ENCODE results near the gene HCFC1. TPM values are rescaled to one million over a fixed set of nuclear protein-coding genes. Genes with fewer than 3 reads are reported as not detected.
A peak's percentile ranks its signal among the peaks of the same experiment; 100 is the strongest.

The HCFC1 gene
- total and polyA plus RNA-seq, 11 donors: 11.8 to 72.6 (median 33.8) TPM

GRCh38 chrX:153965406-153965805 is 6.2 kb downstream of the HCFC1 start:
- Histone ChIP-seq H3K9me3 (no peaks in the 10 kb centered on the region), H3K4me3 (no peak overlapping the region), H3K4me1 (peaks cover 0 to 60% (median 35%) of the 10 kb centered on the region in 12 donors), H3K36me3 (peaks cover 0 to 44% (median 33%) of the 10 kb centered on the region in 9 donors), H3K27me3 (peaks cover 0 to 6% (median 0%) of the 10 kb centered on the region in 9 donors), H3K27ac (no peak overlapping the region)
- no peak for ATAC-seq
- no peak for DNase-seq
- WGBS, 4 donors: 78 to 93% (median 83%) methylated on average over 3 to 5 of the region's 5 CpGs
- no peak for TF ChIP-seq POLR2A (IDR thresholded peaks at IDR 0.05)
- TF ChIP-seq, protein P1, sequence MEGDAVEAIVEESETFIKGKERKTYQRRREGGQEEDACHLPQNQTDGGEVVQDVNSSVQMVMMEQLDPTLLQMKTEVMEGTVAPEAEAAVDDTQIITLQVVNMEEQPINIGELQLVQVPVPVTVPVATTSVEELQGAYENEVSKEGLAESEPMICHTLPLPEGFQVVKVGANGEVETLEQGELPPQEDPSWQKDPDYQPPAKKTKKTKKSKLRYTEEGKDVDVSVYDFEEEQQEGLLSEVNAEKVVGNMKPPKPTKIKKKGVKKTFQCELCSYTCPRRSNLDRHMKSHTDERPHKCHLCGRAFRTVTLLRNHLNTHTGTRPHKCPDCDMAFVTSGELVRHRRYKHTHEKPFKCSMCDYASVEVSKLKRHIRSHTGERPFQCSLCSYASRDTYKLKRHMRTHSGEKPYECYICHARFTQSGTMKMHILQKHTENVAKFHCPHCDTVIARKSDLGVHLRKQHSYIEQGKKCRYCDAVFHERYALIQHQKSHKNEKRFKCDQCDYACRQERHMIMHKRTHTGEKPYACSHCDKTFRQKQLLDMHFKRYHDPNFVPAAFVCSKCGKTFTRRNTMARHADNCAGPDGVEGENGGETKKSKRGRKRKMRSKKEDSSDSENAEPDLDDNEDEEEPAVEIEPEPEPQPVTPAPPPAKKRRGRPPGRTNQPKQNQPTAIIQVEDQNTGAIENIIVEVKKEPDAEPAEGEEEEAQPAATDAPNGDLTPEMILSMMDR (IDR thresholded peaks at IDR 0.05): no peak
- intact Hi-C loops (cut with DNase I): no loop called here

GRCh38 chrX:153964105-153964504 is 7.5 kb downstream of the HCFC1 start:
- DNase-seq (no peak), ATAC-seq (no peak)
- no peak overlapping the region for H3K27ac ChIP-seq
- intact Hi-C loops (cut with DNase I): no loop called here
- H3K36me3 ChIP-seq: peaks cover 0 to 56% (median 46%) of the 10 kb centered on the region in 9 donors
- WGBS, 4 donors: 85 to 90% (median 89%) methylated on average over 12 to 14 of the region's 14 CpGs
- no peak for TF ChIP-seq POLR2A (IDR thresholded peaks at IDR 0.05)
- TF ChIP-seq, protein P1 (IDR thresholded peaks at IDR 0.05): no peak
- H3K9me3 ChIP-seq: no peaks in the 10 kb centered on the region
- no peak overlapping the region for H3K4me3 ChIP-seq
- H3K27me3 ChIP-seq: peaks cover 0 to 6% (median 0%) of the 10 kb centered on the region in 9 donors
- peaks cover 0 to 49% (median 30%) of the 10 kb centered on the region in 12 donors for H3K4me1 ChIP-seq

DNA sequence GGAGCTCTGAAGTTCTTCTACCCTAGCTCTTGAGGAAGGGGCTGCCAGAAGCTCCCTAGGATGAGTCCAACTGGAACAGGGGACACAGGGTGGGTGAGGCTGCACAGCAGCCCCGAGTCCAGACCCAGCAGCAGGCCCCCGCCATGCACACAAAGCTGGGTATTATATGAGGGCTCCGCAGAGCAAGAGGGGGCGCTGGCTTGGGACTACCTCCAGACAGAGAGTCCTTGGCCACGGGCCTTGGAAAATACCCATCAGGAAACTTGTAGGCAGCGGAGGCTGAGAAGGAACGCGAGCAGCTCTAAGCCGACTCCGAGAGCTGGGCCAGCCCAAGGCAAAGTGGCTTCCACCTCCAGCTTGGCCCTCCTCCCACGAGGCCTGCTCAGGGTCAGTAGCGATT is 8.1 kb downstream of the HCFC1 start:
- ATAC-seq: no peak
- Histone ChIP-seq H3K27ac (peak overlapping the region in 1 of 12 donors; percentile 17), H3K4me3 (no peak overlapping the region), H3K4me1 (peaks cover 0 to 43% (median 25%) of the 10 kb centered on the region in 12 donors), H3K27me3 (peaks cover 0 to 6% (median 0%) of the 10 kb centered on the region in 9 donors), H3K36me3 (peaks cover 0 to 61% (median 52%) of the 10 kb centered on the region in 9 donors), H3K9me3 (no peaks in the 10 kb centered on the region)
- no peak for DNase-seq
- TF ChIP-seq, protein P1 (IDR thresholded peaks at IDR 0.05): no peak
- no peak for TF ChIP-seq POLR2A (IDR thresholded peaks at IDR 0.05)
- intact Hi-C loops (cut with DNase I): no loop called here
- WGBS, 4 donors: 90 to 97% (median 92%) methylated on average over 11 to 12 of the region's 12 CpGs; no CpG with 5 or more reads in 1 of the 4 donors

GRCh38 chrX:153961292-153961691 is 10.3 kb downstream of the HCFC1 start:
- TF ChIP-seq POLR2A (IDR thresholded peaks at IDR 0.05): no peak
- TF ChIP-seq, protein P1 (IDR thresholded peaks at IDR 0.05): no peak
- Histone ChIP-seq H3K36me3 (peaks cover 0 to 84% (median 71%) of the 10 kb centered on the region in 9 donors), H3K4me1 (peaks cover 0 to 21% (median 8%) of the 10 kb centered on the region in 12 donors), H3K27ac (no peak overlapping the region), H3K9me3 (no peaks in the 10 kb centered on the region), H3K4me3 (no peak overlapping the region), H3K27me3 (peaks cover 0 to 4% (median 0%) of the 10 kb centered on the region in 9 donors)
- 84 to 90% (median 88%) methylated on average over 11 of the region's 11 CpGs for WGBS, 4 donors
- ATAC-seq (no peak), DNase-seq (no peak)
- intact Hi-C loops (cut with DNase I): no loop called here
